ENCODE data around the gene C10orf143.
"Not testable (repeated sequence)": the region's sequence is repeated elsewhere in the genome, so short reads cannot be mapped to it uniquely, and the experiment has no call there.

Gene C10orf143

GRCh38 chr10:130036296-130037065, 74.1 kb downstream of the C10orf143 start:
- no peak for DNase-seq (ENCODE audit: low read depth in 2 of 2)

- DNase-seq (ENCODE audit: low read depth in 2 of 2) = no peak
These were observed 81.4 kb downstream of the C10orf143 start for GRCh38 chr10:130029209-130029608.

- DNase-seq (ENCODE audit: low read depth in 2 of 2) = no peak
These were observed 82.2 kb downstream of the C10orf143 start for GRCh38 chr10:130028465-130028819.

GRCh38 chr10:130027716-130028464, 82.7 kb downstream of the C10orf143 start:
- DNase-seq (ENCODE audit: low read depth in 2 of 2) = no peak

GRCh38 chr10:130026670-130027456, 83.8 kb downstream of the C10orf143 start:
- no peak for DNase-seq (ENCODE audit: low read depth in 2 of 2)

GRCh38 chr10:130025811-130026485, 84.7 kb downstream of the C10orf143 start:
- DNase-seq (ENCODE audit: low read depth in 2 of 2) = no peak

- no peak for DNase-seq (ENCODE audit: low read depth in 2 of 2)
These were observed 85.3 kb downstream of the C10orf143 start for GRCh38 chr10:130025326-130025725.

GRCh38 chr10:130024779-130025325, 85.8 kb downstream of the C10orf143 start:
- DNase-seq (ENCODE audit: low read depth in 2 of 2) = no peak

- not testable (repeated sequence) for DNase-seq (ENCODE audit: low read depth in 2 of 2)
These were observed 86.3 kb downstream of the C10orf143 start for GRCh38 chr10:130024326-130024725.

- DNase-seq (ENCODE audit: low read depth in 2 of 2) = no peak
These were observed 87.0 kb downstream of the C10orf143 start for GRCh38 chr10:130023454-130024230.

GRCh38 chr10:130022511-130023299, 87.9 kb downstream of the C10orf143 start:
- no peak for DNase-seq (ENCODE audit: low read depth in 2 of 2)

- DNase-seq (ENCODE audit: low read depth in 2 of 2) = no peak
These were observed 88.5 kb downstream of the C10orf143 start for GRCh38 chr10:130022086-130022485.

- no peak for DNase-seq (ENCODE audit: low read depth in 2 of 2)
These were observed 89.2 kb downstream of the C10orf143 start for GRCh38 chr10:130021383-130021950.

- DNase-seq (ENCODE audit: low read depth in 2 of 2) = no peak
These were observed 89.8 kb downstream of the C10orf143 start for GRCh38 chr10:130020651-130021382.

GRCh38 chr10:130018730-130019185, 91.9 kb downstream of the C10orf143 start:
- no peak for DNase-seq (ENCODE audit: low read depth in 2 of 2)

GRCh38 chr10:130018265-130018664, 92.4 kb downstream of the C10orf143 start:
- DNase-seq (ENCODE audit: low read depth in 2 of 2) = no peak

GRCh38 chr10:130017631-130018022, 93.0 kb downstream of the C10orf143 start:
- DNase-seq (ENCODE audit: low read depth in 2 of 2) = no peak

GRCh38 chr10:130016993-130017630, 93.5 kb downstream of the C10orf143 start:
- no peak for DNase-seq (ENCODE audit: low read depth in 2 of 2)
